ENCODE measurements around the gene CRX.
A peak's percentile ranks its signal among the peaks of the same experiment; 100 is the strongest.
"Not testable (repeated sequence)": the region's sequence is repeated elsewhere in the genome, so short reads cannot be mapped to it uniquely, and the experiment has no call there.

Gene CRX

GRCh38 chr19:47860602-47861297 lies 39.0 kb downstream of the CRX start:
- DNase-seq (ENCODE audit: low read depth): no peak

- DNase-seq (ENCODE audit: low read depth): no peak
Measured at GRCh38 chr19:47861630-47862029, 39.9 kb downstream of the CRX start.

GRCh38 chr19:47863514-47863936 lies 41.8 kb downstream of the CRX start:
- DNase-seq (ENCODE audit: low read depth): peak; percentile 75

- DNase-seq (ENCODE audit: low read depth): no peak
Measured at GRCh38 chr19:47865166-47865565, 43.4 kb downstream of the CRX start.

- no peak for DNase-seq (ENCODE audit: low read depth)
Measured at GRCh38 chr19:47878906-47879305, 57.2 kb downstream of the CRX start.

- not testable (repeated sequence) for DNase-seq (ENCODE audit: low read depth)
Measured at GRCh38 chr19:47879385-47879784, 57.6 kb downstream of the CRX start.

- DNase-seq (ENCODE audit: low read depth): no peak
Measured at GRCh38 chr19:47881757-47882156, 60.0 kb downstream of the CRX start.

- no peak for DNase-seq (ENCODE audit: low read depth)
Measured at GRCh38 chr19:47882890-47883289, 61.2 kb downstream of the CRX start.

GRCh38 chr19:47885067-47885463 lies 63.3 kb downstream of the CRX start:
- DNase-seq (ENCODE audit: low read depth): no peak

- DNase-seq (ENCODE audit: low read depth): no peak
Measured at GRCh38 chr19:47886010-47886559, 64.3 kb downstream of the CRX start, which contains the start of gene SULT2A1. Gene SULT2A1 (minus strand): TSS chr19:47886315. CDS start chr19:47886257, 58 bp downstream.

- no peak for DNase-seq (ENCODE audit: low read depth)
Measured at GRCh38 chr19:47890865-47891621, 69.3 kb downstream of the CRX start.

- DNase-seq (ENCODE audit: low read depth): no peak
Measured at GRCh38 chr19:47891622-47891922, 69.8 kb downstream of the CRX start.

- no peak for DNase-seq (ENCODE audit: low read depth)
Measured at GRCh38 chr19:47891923-47892666, 70.4 kb downstream of the CRX start.

Data from ELR (cell line).